Measurements from ENCODE around the gene GNAZ.

Gene GNAZ

GRCh38 chr22:23097412-23098229 lies 27.3 kb downstream of the GNAZ start:
- TF ChIP-seq TCF12 (IDR thresholded peaks at IDR 0.05; ENCODE audit: low read depth), result no peak
- no peak for TF ChIP-seq TAF1 (IDR thresholded peaks at IDR 0.05; ENCODE audit: low read depth)
- TF ChIP-seq YY1 (IDR thresholded peaks at IDR 0.05; ENCODE audit: low read depth), result no peak
- TF ChIP-seq EGR1 (IDR thresholded peaks at IDR 0.05), result no peak

GRCh38 chr22:23098230-23098705 lies 27.9 kb downstream of the GNAZ start:
- no peak for TF ChIP-seq CREB1 (IDR thresholded peaks at IDR 0.05; ENCODE audit: low read depth)

DNA sequence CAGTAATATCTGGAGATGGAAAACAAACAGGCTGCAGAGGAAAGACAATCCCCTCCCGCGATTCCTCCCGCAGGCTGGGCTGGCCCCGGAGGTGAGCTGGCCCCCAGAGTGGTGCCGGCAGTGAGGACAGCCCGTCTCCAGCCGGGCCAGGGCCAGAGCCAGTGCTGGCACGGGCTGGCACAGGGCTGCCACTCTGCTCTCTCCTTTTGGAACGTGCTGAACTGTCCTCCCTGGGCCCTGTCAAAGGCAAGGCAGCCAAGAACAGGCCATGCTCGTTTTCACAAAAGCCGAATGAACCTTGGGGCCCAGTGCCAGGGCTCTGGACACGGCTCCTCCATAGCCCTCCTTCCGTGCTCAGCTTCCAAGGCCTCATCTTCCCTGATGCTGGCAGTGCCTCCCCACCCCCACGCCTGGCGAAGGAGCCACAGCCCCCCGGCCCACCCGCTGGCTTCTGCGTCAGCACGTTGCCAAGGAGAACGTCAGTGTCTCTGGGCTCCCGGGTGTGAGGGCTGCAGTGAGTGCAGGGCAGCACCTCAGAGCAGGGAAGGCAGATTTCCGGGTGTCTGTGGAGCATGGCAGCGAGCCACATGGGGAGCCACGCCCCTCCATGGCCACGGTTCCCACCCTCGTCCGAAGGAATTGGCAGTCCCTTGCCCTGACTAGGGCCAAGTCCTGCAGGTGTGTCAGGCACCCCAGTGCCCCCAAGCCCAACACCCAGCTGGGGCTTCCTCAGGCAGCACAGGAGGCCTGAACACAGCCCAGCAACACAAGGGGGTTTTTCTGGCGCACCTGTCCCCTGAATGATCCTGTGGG lies 28.6 kb downstream of the GNAZ start:
- TF ChIP-seq EGR1 (IDR thresholded peaks at IDR 0.05) (no peak), CEBPB (IDR thresholded peaks at IDR 0.05) (no peak), TEAD4 (IDR thresholded peaks at IDR 0.05) (no peak), TCF12 (IDR thresholded peaks at IDR 0.05; ENCODE audit: low read depth) (no peak), TAF1 (IDR thresholded peaks at IDR 0.05; ENCODE audit: low read depth) (no peak), YY1 (IDR thresholded peaks at IDR 0.05; ENCODE audit: low read depth) (no peak), CREB1 (IDR thresholded peaks at IDR 0.05; ENCODE audit: low read depth) (no peak), RAD21 (IDR thresholded peaks at IDR 0.05; ENCODE audit: low read depth) (no peak), NFIC (IDR thresholded peaks at IDR 0.05) (no peak), EP300 (IDR thresholded peaks at IDR 0.05; ENCODE audit: borderline replicate concordance) (no peak)
- TF ChIP-seq, protein P1, sequence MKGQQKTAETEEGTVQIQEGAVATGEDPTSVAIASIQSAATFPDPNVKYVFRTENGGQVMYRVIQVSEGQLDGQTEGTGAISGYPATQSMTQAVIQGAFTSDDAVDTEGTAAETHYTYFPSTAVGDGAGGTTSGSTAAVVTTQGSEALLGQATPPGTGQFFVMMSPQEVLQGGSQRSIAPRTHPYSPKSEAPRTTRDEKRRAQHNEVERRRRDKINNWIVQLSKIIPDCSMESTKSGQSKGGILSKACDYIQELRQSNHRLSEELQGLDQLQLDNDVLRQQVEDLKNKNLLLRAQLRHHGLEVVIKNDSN (IDR thresholded peaks at IDR 0.05), result no peak
- TF ChIP-seq, protein P2, sequence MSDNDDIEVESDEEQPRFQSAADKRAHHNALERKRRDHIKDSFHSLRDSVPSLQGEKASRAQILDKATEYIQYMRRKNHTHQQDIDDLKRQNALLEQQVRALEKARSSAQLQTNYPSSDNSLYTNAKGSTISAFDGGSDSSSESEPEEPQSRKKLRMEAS (IDR thresholded peaks at IDR 0.05), result no peak

- no peak for TF ChIP-seq EGR1 (IDR thresholded peaks at IDR 0.05)
- TF ChIP-seq CEBPB (IDR thresholded peaks at IDR 0.05), result no peak
- no peak for TF ChIP-seq YY1 (IDR thresholded peaks at IDR 0.05; ENCODE audit: low read depth)
- no peak for TF ChIP-seq TCF12 (IDR thresholded peaks at IDR 0.05; ENCODE audit: low read depth)
- TF ChIP-seq ZBTB7A (IDR thresholded peaks at IDR 0.05; ENCODE audit: low read depth), result no peak
Observed at GRCh38 chr22:23099531-23099804, 29.1 kb downstream of the GNAZ start.

- TF ChIP-seq FOXM1 (IDR thresholded peaks at IDR 0.05; ENCODE audit: borderline replicate concordance, low read depth) (no peak), TAF1 (IDR thresholded peaks at IDR 0.05; ENCODE audit: low read depth) (no peak), EGR1 (IDR thresholded peaks at IDR 0.05) (no peak), CEBPB (IDR thresholded peaks at IDR 0.05) (no peak), CREB1 (IDR thresholded peaks at IDR 0.05; ENCODE audit: low read depth) (no peak), EP300 (IDR thresholded peaks at IDR 0.05; ENCODE audit: borderline replicate concordance) (no peak), ZBTB7A (IDR thresholded peaks at IDR 0.05; ENCODE audit: low read depth) (no peak), RAD21 (IDR thresholded peaks at IDR 0.05; ENCODE audit: low read depth) (no peak), REST (IDR thresholded peaks at IDR 0.05; ENCODE audit: low read depth) (no peak), YY1 (IDR thresholded peaks at IDR 0.05; ENCODE audit: low read depth) (no peak), TEAD4 (IDR thresholded peaks at IDR 0.05) (no peak), TCF12 (IDR thresholded peaks at IDR 0.05; ENCODE audit: low read depth) (no peak), NFIC (IDR thresholded peaks at IDR 0.05) (no peak)
- TF ChIP-seq, protein P1 (IDR thresholded peaks at IDR 0.05), result no peak
- TF ChIP-seq, protein P2 (IDR thresholded peaks at IDR 0.05), result no peak
Observed at GRCh38 chr22:23100124-23100801, 29.9 kb downstream of the GNAZ start.

DNA sequence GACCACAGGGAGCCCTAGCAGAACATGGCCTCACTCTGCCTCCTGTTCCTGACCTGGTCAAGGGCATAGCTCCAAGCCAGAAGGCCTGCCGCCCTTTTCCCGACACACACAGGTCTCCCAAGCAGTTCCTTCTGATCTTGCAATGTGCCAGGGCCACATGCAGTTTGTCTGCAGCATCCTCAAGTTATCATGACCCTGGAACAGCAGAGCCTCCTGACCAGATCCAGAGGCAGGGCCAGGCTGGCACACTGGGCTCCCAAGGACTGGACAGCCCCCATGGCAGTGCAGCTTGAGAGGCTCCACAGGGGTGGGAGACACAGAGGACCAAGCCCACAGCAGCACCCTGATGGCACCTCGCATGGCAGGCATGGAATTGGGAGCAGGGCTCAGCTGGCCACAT lies 31.2 kb downstream of the GNAZ start:
- TF ChIP-seq TAF1 (IDR thresholded peaks at IDR 0.05; ENCODE audit: low read depth) (no peak), FOXM1 (IDR thresholded peaks at IDR 0.05; ENCODE audit: borderline replicate concordance, low read depth) (no peak), CREB1 (IDR thresholded peaks at IDR 0.05; ENCODE audit: low read depth) (no peak), CEBPB (IDR thresholded peaks at IDR 0.05) (no peak)
- TF ChIP-seq, protein P1 (IDR thresholded peaks at IDR 0.05), result no peak

Measured in Ishikawa (cell line).